ENCODE measurements around the gene LIX1L.

- TF ChIP-seq CTCF (conservative IDR thresholded peaks at IDR 0.05; ENCODE audit: low read length) (no peak), EZH2phosphoT487 (IDR thresholded peaks at IDR 0.05; ENCODE audit: borderline replicate concordance, low read depth, low read length) (no peak)
These were observed 4.6 kb upstream of the LIX1L start for GRCh38 chr1:145962157-145963102.

Data from OCI-LY7 (cell line).